HEK293 (cell line): ENCODE measurements around the gene NR3C2.

Experiments used
- CTCF ChIA-PET: fragments of 350-600 bp; formaldehyde crosslinking; extraction: SDS; loops from one replicate; lab custom pipeline; 2021; ENCODE audit warnings: antibody characterized with exemption; lab: Yijun Ruan, JAX
- POLR2A ChIA-PET: fragments of 300-600 bp; formaldehyde crosslinking; extraction: SDS; loops from one replicate; lab custom pipeline; 2020; ENCODE audit warnings: antibody characterized with exemption, inconsistent platforms; lab: Yijun Ruan, JAX
- H3K27ac ChIP-seq: fragments of 200-500 bp; sonication (Bioruptor generic); 2 replicates; pipeline ENCODE4 v1.5.1; 2014; ENCODE audit warnings: low read depth, low read length, control low read depth, inconsistent platforms; ENCODE audit errors: extremely low read depth
- H3K36me3 ChIP-seq, 2 experiments: fragments of 200-500 bp in 1 of 2; sonication (Bioruptor generic) in 1 of 2; 1 replicate in 1 of 2; 2 replicates in 1 of 2; pipeline ENCODE4 v1.5.1; 2014 to 2017; ENCODE audit warnings: inconsistent platforms in 2 of 2, low read length in 2 of 2; ENCODE audit not compliant: control insufficient read depth in 2 of 2, insufficient read depth in 1 of 2
- H3K4me1 ChIP-seq: fragments of 200-500 bp; sonication (Bioruptor generic); 2 replicates; pipeline ENCODE4 v1.5.1; 2014; ENCODE audit warnings: mild to moderate bottlenecking, low read length, inconsistent platforms; ENCODE audit not compliant: control insufficient read depth, insufficient read depth
- H3K4me3 ChIP-seq: 2 replicates; pipeline ENCODE4 v1.5.1; 2011; ENCODE audit warnings: low read depth, mild to moderate bottlenecking, control low read depth, low read length, moderate library complexity
- H3K9me3 ChIP-seq: fragments of 200-500 bp; sonication (Bioruptor generic); 2 replicates; pipeline ENCODE4 v1.5.1; 2014; ENCODE audit warnings: low read depth, low read length, inconsistent platforms; ENCODE audit not compliant: control insufficient read depth, insufficient read depth
- BCL11A ChIP-seq: fragments of 450-650 bp; formaldehyde crosslinking; IDR thresholded peaks from 2 replicates; pipeline ENCODE4 v1.5.1; 2016; ENCODE audit warnings: low read depth, missing biosample characterization, missing genetic modification characterization
- BCL6B ChIP-seq: fragments of 450-650 bp; formaldehyde crosslinking; IDR thresholded peaks from 2 replicates; pipeline ENCODE4 v1.5.1; 2017; ENCODE audit warnings: missing biosample characterization, missing genetic modification characterization
- EGR2 ChIP-seq: fragments of 450-650 bp; formaldehyde crosslinking; IDR thresholded peaks from 2 replicates; pipeline ENCODE4 v1.5.1; 2016; ENCODE audit warnings: low read depth, missing biosample characterization, missing genetic modification characterization
- FEZF1 ChIP-seq: fragments of 450-650 bp; formaldehyde crosslinking; IDR thresholded peaks from 2 replicates; pipeline ENCODE4 v1.5.1; 2016; ENCODE audit warnings: missing biosample characterization, missing genetic modification characterization
- GFI1B ChIP-seq: fragments of 450-650 bp; formaldehyde crosslinking; IDR thresholded peaks from 2 replicates; pipeline ENCODE4 v1.5.1; 2016; ENCODE audit warnings: missing biosample characterization, missing genetic modification characterization
- KLF9 ChIP-seq: fragments of 450-650 bp; formaldehyde crosslinking; IDR thresholded peaks from 2 replicates; pipeline ENCODE4 v1.5.1; 2016; ENCODE audit warnings: missing biosample characterization, missing genetic modification characterization, low read depth
- ZBTB8A ChIP-seq: fragments of 450-650 bp; formaldehyde crosslinking; IDR thresholded peaks from 2 replicates; pipeline ENCODE4 v1.5.1; 2016; ENCODE audit warnings: missing biosample characterization, missing genetic modification characterization
- ZFP37 ChIP-seq: fragments of 450-650 bp; formaldehyde crosslinking; IDR thresholded peaks from 2 replicates; pipeline ENCODE4 v1.5.1; 2016; ENCODE audit warnings: missing biosample characterization, missing genetic modification characterization
- ZNF114 ChIP-seq: fragments of 450-650 bp; formaldehyde crosslinking; IDR thresholded peaks from 2 replicates; pipeline ENCODE4 v1.5.0; 2017; ENCODE audit warnings: missing biosample characterization, missing genetic modification characterization
- ZNF292 ChIP-seq: fragments of 450-650 bp; formaldehyde crosslinking; IDR thresholded peaks from 2 replicates; pipeline ENCODE4 v1.5.1; 2016; ENCODE audit warnings: low read depth, missing biosample characterization, missing genetic modification characterization, borderline replicate concordance
- ZNF416 ChIP-seq: fragments of 450-650 bp; formaldehyde crosslinking; IDR thresholded peaks from 2 replicates; pipeline ENCODE4 v1.5.1; 2016; ENCODE audit warnings: missing biosample characterization, missing genetic modification characterization
- ZNF488 ChIP-seq: fragments of 450-650 bp; formaldehyde crosslinking; IDR thresholded peaks from 2 replicates; pipeline ENCODE4 v1.5.1; 2016; ENCODE audit warnings: missing biosample characterization, missing genetic modification characterization
- ZNF510 ChIP-seq: fragments of 450-650 bp; formaldehyde crosslinking; IDR thresholded peaks from 2 replicates; pipeline ENCODE4 v1.5.1; 2018; ENCODE audit warnings: mild to moderate bottlenecking, missing genetic modification characterization, missing biosample characterization; ENCODE audit not compliant: insufficient replicate concordance
- ZNF513 ChIP-seq: fragments of 450-650 bp; IDR thresholded peaks from 2 replicates; pipeline ENCODE4 v1.5.1; 2018; ENCODE audit warnings: missing biosample characterization, missing genetic modification characterization
- ZNF514 ChIP-seq: fragments of 450-650 bp; formaldehyde crosslinking; IDR thresholded peaks from 2 replicates; pipeline ENCODE4 v1.5.1; 2016; ENCODE audit warnings: missing biosample characterization, missing genetic modification characterization
- ZNF521 ChIP-seq: fragments of 450-650 bp; formaldehyde crosslinking; IDR thresholded peaks from 2 replicates; pipeline ENCODE4 v1.5.1; 2017; ENCODE audit warnings: missing biosample characterization, mild to moderate bottlenecking, missing genetic modification characterization
- ZNF530 ChIP-seq: fragments of 450-650 bp; formaldehyde crosslinking; IDR thresholded peaks from 2 replicates; pipeline ENCODE4 v1.5.1; 2016; ENCODE audit warnings: low read depth, missing biosample characterization, missing genetic modification characterization
- ZNF561 ChIP-seq: fragments of 450-650 bp; IDR thresholded peaks from 2 replicates; pipeline ENCODE4 v1.5.1; 2018; ENCODE audit warnings: missing biosample characterization, missing genetic modification characterization, borderline replicate concordance
- ZNF585B ChIP-seq: fragments of 450-650 bp; formaldehyde crosslinking; IDR thresholded peaks from 2 replicates; pipeline ENCODE4 v1.5.1; 2016; ENCODE audit warnings: missing biosample characterization, missing genetic modification characterization
- ZNF654 ChIP-seq: fragments of 450-650 bp; formaldehyde crosslinking; IDR thresholded peaks from 2 replicates; pipeline ENCODE4 v1.5.1; 2016; ENCODE audit warnings: low read depth, missing biosample characterization, missing genetic modification characterization
- ZNF768 ChIP-seq: fragments of 450-650 bp; formaldehyde crosslinking; IDR thresholded peaks from 2 replicates; pipeline ENCODE4 v1.5.1; 2018; ENCODE audit warnings: missing biosample characterization, mild to moderate bottlenecking, missing genetic modification characterization
- ZNF777 ChIP-seq: fragments of 450-650 bp; formaldehyde crosslinking; IDR thresholded peaks from 2 replicates; pipeline ENCODE4 v1.5.1; 2017; ENCODE audit warnings: missing biosample characterization, missing genetic modification characterization, borderline replicate concordance
- ZSCAN16 ChIP-seq: fragments of 450-650 bp; formaldehyde crosslinking; IDR thresholded peaks from 2 replicates; pipeline ENCODE4 v1.5.1; 2016; ENCODE audit warnings: missing biosample characterization, missing genetic modification characterization
- TF ChIP-seq, protein P1 (sequence below): fragments of 450-650 bp; formaldehyde crosslinking; IDR thresholded peaks from 2 replicates; pipeline ENCODE4 v1.5.1; 2016; ENCODE audit warnings: missing biosample characterization, missing genetic modification characterization
- TF ChIP-seq, protein P2 (sequence below): fragments of 450-650 bp; formaldehyde crosslinking; IDR thresholded peaks from 2 replicates; pipeline ENCODE4 v1.5.1; 2017; ENCODE audit warnings: missing biosample characterization, missing genetic modification characterization
- TF ChIP-seq, protein P3 (sequence below): fragments of 450-650 bp; IDR thresholded peaks from 2 replicates; pipeline ENCODE4 v1.5.1; 2018; ENCODE audit warnings: missing biosample characterization, mild to moderate bottlenecking, missing genetic modification characterization
- TF ChIP-seq, protein P4 (sequence below): fragments of 450-650 bp; formaldehyde crosslinking; IDR thresholded peaks from 2 replicates; pipeline ENCODE4 v1.5.1; 2016; ENCODE audit warnings: missing biosample characterization, missing genetic modification characterization, borderline replicate concordance

The NR3C2 gene

DNA sequence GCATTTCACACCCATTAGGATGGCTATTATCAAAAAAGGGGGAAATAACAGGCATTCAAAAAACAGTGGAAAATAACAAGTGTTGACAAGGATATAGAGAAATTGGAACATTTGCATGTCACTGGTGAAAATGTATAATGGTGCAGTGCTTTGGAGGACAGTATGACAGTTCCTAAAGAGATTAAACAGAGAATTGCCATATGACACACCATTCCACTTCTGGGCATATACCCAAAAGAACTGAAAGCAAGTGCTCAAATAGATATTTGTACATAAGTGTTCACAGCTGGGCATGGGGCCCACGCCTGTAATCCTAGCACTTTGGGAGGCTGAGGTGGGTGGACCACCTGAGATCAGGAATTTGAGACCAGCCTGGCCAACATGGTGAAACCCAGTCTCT lies 348.1 kb downstream of the NR3C2 start:
- H3K4me1 ChIP-seq, result no peaks in the 10 kb centered on the region
- POLR2A ChIA-PET, result no interaction called here
- H3K4me3 ChIP-seq, result no peak overlapping the region
- TF ChIP-seq ZNF777 (tag by site-specific recombination) (no peak), ZNF114 (tag by site-specific recombination) (no peak), ZNF654 (tag by site-specific recombination) (no peak), ZSCAN16 (tag by site-specific recombination) (no peak), ZNF561 (tag by site-specific recombination) (no peak), ZNF514 (tag by site-specific recombination) (no peak), ZNF768 (tag by site-specific recombination) (no peak), BCL11A (no peak), ZNF513 (tag by site-specific recombination) (no peak), GFI1B (tag by site-specific recombination) (no peak), BCL6B (tag by site-specific recombination) (no peak), EGR2 (tag by site-specific recombination) (no peak), ZNF585B (tag by site-specific recombination) (no peak), ZNF510 (no peak), ZNF292 (no peak), FEZF1 (tag by site-specific recombination) (no peak)
- TF ChIP-seq, protein P1, sequence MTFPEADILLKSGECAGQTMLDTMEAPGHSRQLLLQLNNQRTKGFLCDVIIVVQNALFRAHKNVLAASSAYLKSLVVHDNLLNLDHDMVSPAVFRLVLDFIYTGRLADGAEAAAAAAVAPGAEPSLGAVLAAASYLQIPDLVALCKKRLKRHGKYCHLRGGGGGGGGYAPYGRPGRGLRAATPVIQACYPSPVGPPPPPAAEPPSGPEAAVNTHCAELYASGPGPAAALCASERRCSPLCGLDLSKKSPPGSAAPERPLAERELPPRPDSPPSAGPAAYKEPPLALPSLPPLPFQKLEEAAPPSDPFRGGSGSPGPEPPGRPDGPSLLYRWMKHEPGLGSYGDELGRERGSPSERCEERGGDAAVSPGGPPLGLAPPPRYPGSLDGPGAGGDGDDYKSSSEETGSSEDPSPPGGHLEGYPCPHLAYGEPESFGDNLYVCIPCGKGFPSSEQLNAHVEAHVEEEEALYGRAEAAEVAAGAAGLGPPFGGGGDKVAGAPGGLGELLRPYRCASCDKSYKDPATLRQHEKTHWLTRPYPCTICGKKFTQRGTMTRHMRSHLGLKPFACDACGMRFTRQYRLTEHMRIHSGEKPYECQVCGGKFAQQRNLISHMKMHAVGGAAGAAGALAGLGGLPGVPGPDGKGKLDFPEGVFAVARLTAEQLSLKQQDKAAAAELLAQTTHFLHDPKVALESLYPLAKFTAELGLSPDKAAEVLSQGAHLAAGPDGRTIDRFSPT (tag by site-specific recombination), result no peak
- TF ChIP-seq, protein P2, sequence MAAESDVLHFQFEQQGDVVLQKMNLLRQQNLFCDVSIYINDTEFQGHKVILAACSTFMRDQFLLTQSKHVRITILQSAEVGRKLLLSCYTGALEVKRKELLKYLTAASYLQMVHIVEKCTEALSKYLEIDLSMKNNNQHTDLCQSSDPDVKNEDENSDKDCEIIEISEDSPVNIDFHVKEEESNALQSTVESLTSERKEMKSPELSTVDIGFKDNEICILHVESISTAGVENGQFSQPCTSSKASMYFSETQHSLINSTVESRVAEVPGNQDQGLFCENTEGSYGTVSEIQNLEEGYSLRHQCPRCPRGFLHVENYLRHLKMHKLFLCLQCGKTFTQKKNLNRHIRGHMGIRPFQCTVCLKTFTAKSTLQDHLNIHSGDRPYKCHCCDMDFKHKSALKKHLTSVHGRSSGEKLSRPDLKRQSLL (tag by site-specific recombination), result no peak
- TF ChIP-seq, all 188 proteins: peak for 0
- H3K36me3 ChIP-seq, result no peaks in the 10 kb centered on the region
- H3K9me3 ChIP-seq, result no peaks in the 10 kb centered on the region
- no peak overlapping the region for H3K27ac ChIP-seq
- CTCF ChIA-PET, result no interaction called here

DNA sequence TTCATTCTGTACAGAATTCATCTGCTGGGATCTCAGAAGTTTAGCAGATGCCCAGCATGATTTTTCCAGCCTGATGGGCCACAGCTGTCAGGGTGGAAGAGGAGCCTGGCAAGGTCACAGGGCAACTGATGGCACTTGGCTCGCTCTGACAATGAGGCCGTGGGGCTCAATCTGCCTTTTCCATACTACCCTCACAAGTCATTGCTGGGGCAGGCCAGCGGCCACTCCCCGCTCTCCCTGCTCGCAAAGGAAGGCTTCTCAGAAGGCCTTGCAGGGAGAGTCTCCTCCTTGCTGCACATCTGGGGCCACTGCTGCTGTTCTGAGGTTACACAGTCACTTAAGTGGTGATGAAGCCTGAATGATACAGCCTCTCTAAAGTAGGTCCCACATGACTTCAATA lies 349.1 kb downstream of the NR3C2 start:
- POLR2A ChIA-PET, result no interaction called here
- no peak overlapping the region for H3K27ac ChIP-seq
- no peaks in the 10 kb centered on the region for H3K4me1 ChIP-seq
- CTCF ChIA-PET, result no interaction called here
- H3K36me3 ChIP-seq, result no peaks in the 10 kb centered on the region
- no peaks in the 10 kb centered on the region for H3K9me3 ChIP-seq
- H3K4me3 ChIP-seq, result no peak overlapping the region
- TF ChIP-seq KLF9 (tag by site-specific recombination) (no peak), ZNF416 (tag by site-specific recombination) (no peak), ZBTB8A (tag by site-specific recombination) (no peak), ZNF530 (no peak), ZNF488 (tag by site-specific recombination) (no peak), ZFP37 (tag by site-specific recombination) (no peak), GFI1B (tag by site-specific recombination) (no peak), ZNF521 (tag by site-specific recombination) (no peak)
- TF ChIP-seq, protein P3, sequence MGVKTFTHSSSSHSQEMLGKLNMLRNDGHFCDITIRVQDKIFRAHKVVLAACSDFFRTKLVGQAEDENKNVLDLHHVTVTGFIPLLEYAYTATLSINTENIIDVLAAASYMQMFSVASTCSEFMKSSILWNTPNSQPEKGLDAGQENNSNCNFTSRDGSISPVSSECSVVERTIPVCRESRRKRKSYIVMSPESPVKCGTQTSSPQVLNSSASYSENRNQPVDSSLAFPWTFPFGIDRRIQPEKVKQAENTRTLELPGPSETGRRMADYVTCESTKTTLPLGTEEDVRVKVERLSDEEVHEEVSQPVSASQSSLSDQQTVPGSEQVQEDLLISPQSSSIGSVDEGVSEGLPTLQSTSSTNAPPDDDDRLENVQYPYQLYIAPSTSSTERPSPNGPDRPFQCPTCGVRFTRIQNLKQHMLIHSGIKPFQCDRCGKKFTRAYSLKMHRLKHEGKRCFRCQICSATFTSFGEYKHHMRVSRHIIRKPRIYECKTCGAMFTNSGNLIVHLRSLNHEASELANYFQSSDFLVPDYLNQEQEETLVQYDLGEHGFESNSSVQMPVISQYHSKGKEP, result no peak
- TF ChIP-seq, protein P4, sequence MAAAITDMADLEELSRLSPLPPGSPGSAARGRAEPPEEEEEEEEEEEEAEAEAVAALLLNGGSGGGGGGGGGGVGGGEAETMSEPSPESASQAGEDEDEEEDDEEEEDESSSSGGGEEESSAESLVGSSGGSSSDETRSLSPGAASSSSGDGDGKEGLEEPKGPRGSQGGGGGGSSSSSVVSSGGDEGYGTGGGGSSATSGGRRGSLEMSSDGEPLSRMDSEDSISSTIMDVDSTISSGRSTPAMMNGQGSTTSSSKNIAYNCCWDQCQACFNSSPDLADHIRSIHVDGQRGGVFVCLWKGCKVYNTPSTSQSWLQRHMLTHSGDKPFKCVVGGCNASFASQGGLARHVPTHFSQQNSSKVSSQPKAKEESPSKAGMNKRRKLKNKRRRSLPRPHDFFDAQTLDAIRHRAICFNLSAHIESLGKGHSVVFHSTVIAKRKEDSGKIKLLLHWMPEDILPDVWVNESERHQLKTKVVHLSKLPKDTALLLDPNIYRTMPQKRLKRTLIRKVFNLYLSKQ, result no peak
